Kidney epithelial cell (primary cell): ENCODE results near the gene CCDC88A. TPM values are rescaled to one million over a fixed set of nuclear protein-coding genes. Genes with fewer than 3 reads are reported as not detected.

ENCODE experiments used
- DNase-seq: peaks from one replicate; pipeline ENCODE4 v3.0.0-alpha.2; 2010; ENCODE audit warnings: low read depth
- H3K27me3 ChIP-seq: 2 replicates; pipeline ENCODE4 v1.6.0; 2011; ENCODE audit warnings: low read length; ENCODE audit not compliant: control insufficient read depth, insufficient read depth
- H3K36me3 ChIP-seq: 2 replicates; pipeline ENCODE4 v1.5.1; 2011; ENCODE audit warnings: low read length; ENCODE audit not compliant: control insufficient read depth, insufficient read depth
- H3K4me3 ChIP-seq: 2 replicates; pipeline ENCODE4 v1.5.1; 2011; ENCODE audit warnings: low read depth, mild to moderate bottlenecking, control low read depth, low read length
- CTCF ChIP-seq: IDR thresholded peaks from 2 replicates; pipeline ENCODE4 v1.5.1; 2011; ENCODE audit warnings: mild to moderate bottlenecking, moderate library complexity, low read length, control low read depth, inconsistent platforms; ENCODE audit not compliant: insufficient read depth, poor library complexity, severe bottlenecking
- total RNA-seq: library from RNA; depleted of rRNA; stranded (reverse); fragments of >200 nt; gene quantifications from 2 replicates; pipeline ENCODE4 v1.2.3, GENCODE V29; 2015

Gene CCDC88A
- total RNA-seq, 1 donor from 2014 or later = 18.8 TPM

DNA sequence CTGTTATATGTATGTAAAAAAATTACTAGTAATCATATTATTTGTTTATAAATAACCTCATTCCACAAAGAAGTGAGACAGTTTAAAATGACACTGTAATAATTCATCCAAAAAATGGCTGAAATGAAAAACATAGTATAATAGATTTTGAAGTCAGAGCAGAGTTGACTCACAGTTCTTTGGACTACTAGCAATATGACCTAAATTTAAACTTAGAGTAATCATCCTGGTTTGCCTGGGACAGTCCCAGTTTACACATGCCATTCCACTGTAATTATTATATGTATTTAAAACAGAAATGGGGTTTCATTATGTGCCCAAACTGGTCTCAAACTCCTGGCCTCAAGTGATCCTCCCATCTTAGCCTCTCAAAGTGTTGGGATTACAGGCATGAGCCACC is 48.3 kb downstream of the CCDC88A start:
- no peak for DNase-seq
- no peaks in the 10 kb centered on the region for H3K27me3 ChIP-seq
- TF ChIP-seq CTCF = no peak
- H3K4me3 ChIP-seq = no peak overlapping the region
- H3K36me3 ChIP-seq = no peaks in the 10 kb centered on the region

DNA sequence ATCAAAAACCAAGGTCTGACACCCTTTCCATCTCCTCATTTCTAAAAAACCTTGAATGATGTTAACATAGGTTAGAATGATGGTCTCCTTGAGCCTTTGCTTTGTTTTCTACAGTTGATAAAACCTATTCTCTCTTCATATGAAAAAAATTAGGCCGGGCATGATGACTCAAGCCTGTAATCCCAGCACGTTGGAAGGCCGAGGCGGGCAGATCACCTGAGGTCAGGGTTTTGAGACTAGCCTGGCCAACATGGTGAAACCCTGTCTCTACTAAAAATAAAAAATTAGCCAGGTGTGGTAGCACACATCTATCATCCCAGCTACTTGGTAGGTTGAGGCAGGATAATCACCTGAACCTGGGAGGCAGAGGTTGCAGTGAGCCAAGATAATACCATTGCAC is 49.4 kb downstream of the CCDC88A start:
- TF ChIP-seq CTCF = no peak
- H3K27me3 ChIP-seq = no peaks in the 10 kb centered on the region
- DNase-seq = no peak

GRCh38 chr2:55365303-55365702 is 54.4 kb downstream of the CCDC88A start:
- no peak for TF ChIP-seq CTCF
- DNase-seq = no peak
- Histone ChIP-seq H3K4me3 (no peak overlapping the region), H3K36me3 (no peaks in the 10 kb centered on the region), H3K27me3 (no peaks in the 10 kb centered on the region)

More for the DNA sequence above, 49.4 kb downstream of the CCDC88A start:
- no peak overlapping the region for H3K4me3 ChIP-seq
- no peaks in the 10 kb centered on the region for H3K36me3 ChIP-seq

- H3K27me3 ChIP-seq = no peaks in the 10 kb centered on the region
- no peak overlapping the region for H3K4me3 ChIP-seq
- no peak for TF ChIP-seq CTCF
- DNase-seq = peak; percentile 25
- no peaks in the 10 kb centered on the region for H3K36me3 ChIP-seq
These were observed 55.2 kb downstream of the CCDC88A start for GRCh38 chr2:55364189-55365055.

- Histone ChIP-seq H3K36me3 (no peaks in the 10 kb centered on the region), H3K27me3 (no peaks in the 10 kb centered on the region), H3K4me3 (no peak overlapping the region)
- no peak for DNase-seq
- no peak for TF ChIP-seq CTCF
These were observed 56.0 kb downstream of the CCDC88A start for GRCh38 chr2:55363636-55364035.
